K562 (cell line): ENCODE measurements around the gene MARK2. TPM values are rescaled to one million over a fixed set of nuclear protein-coding genes. Genes with fewer than 3 reads are reported as not detected.

Source experiments
- ATAC-seq: fragments of 200-7000 bp; cut with Tn5 transposase; 3 replicates; pipeline ENCODE4 v1.9.1; 2020; ENCODE audit warnings: moderate library complexity
- BruUV-seq: library from RNA; stranded (reverse); fragments of 400-500 nt; replicated peaks from 2 replicates; lab custom pipeline; 2021; lab: Mats Ljungman, UMichigan
- CTCF ChIA-PET: fragments of 300-600 bp; formaldehyde crosslinking; extraction: SDS; loops from one replicate; lab custom pipeline; 2021; ENCODE audit warnings: low intra/inter-chr PET ratio; lab: Yijun Ruan, JAX
- POLR2A ChIA-PET: fragments of 300-600, 350-650 bp; sonication (Branson Sonifier 250); formaldehyde crosslinking; extraction: SDS; loops from one replicate; lab custom pipeline; 2021; ENCODE audit warnings: antibody characterized with exemption, inconsistent platforms; lab: Yijun Ruan, JAX
- DNase-seq, 4 experiments: peaks; one replicate each; pipeline versions ENCODE4 v3.0.0 to v3.0.0-alpha.2; 2011 to 2018; ENCODE audit warnings: low spot score in 3 of 4, mixed read lengths in 3 of 4; ENCODE audit errors: extremely low read depth in 1 of 4
- FAIRE-seq: peaks from 2 replicates; lab custom pipeline; 2011; peaks lifted over from hg19 to GRCh38; lab: Jason Lieb, UNC
- H2AFZ ChIP-seq: 2 replicates; pipeline ENCODE4 v1.6.0; 2011; ENCODE audit warnings: low read depth, low read length, control low read depth, inconsistent platforms
- H3K27ac ChIP-seq: fragments of 200-600 bp; 3 replicates; pipeline ENCODE4 v1.8.0; 2011; ENCODE audit warnings: low read depth, mild to moderate bottlenecking, control low read depth, inconsistent platforms, low read length, moderate library complexity, mixed read lengths; ENCODE audit errors: extremely low read depth
- H3K27me3 ChIP-seq, 2 experiments: fragments of 300-600 bp in 1 of 2; 2 replicates in 1 of 2; 3 replicates in 1 of 2; pipeline versions ENCODE4 v1.6.0 to v1.8.0; 2011; ENCODE audit warnings: inconsistent platforms in 2 of 2, low read length in 2 of 2, mild to moderate bottlenecking in 1 of 2, mixed read lengths in 1 of 2, moderate library complexity in 1 of 2; ENCODE audit not compliant: control insufficient read depth in 2 of 2, insufficient read depth in 2 of 2
- H3K36me3 ChIP-seq: fragments of 300-600 bp; 3 replicates; pipeline ENCODE4 v1.8.0; 2011; ENCODE audit warnings: mild to moderate bottlenecking, low read length, inconsistent platforms; ENCODE audit not compliant: control insufficient read depth, insufficient read depth
- H3K4me1 ChIP-seq, 2 experiments: fragments of 200-600 bp in 1 of 2; replicated peaks in 1 of 2; 2 replicates in 1 of 2; 3 replicates in 1 of 2; pipeline versions ENCODE4 v1.5.1 to v1.8.0; 2011; ENCODE audit warnings: inconsistent platforms in 2 of 2, low read length in 2 of 2, mild to moderate bottlenecking in 1 of 2, mixed read lengths in 1 of 2, moderate library complexity in 1 of 2; ENCODE audit not compliant: control insufficient read depth in 2 of 2, insufficient read depth in 2 of 2
- H3K4me2 ChIP-seq: 2 replicates; pipeline ENCODE4 v1.6.1; 2011; ENCODE audit warnings: low read length, control low read depth, inconsistent platforms, mixed read lengths; ENCODE audit not compliant: insufficient read depth
- H3K4me3 ChIP-seq: fragments of 200-600 bp; sonication (generic), shearing (Covaris generic); 2 replicates; pipeline ENCODE4 v1.5.1; 2016; ENCODE audit warnings: control low read depth, inconsistent platforms
- H3K79me2 ChIP-seq: fragments of 200-600 bp; 3 replicates; pipeline ENCODE4 v1.8.0; 2011; ENCODE audit warnings: low read length, inconsistent platforms; ENCODE audit not compliant: control insufficient read depth, insufficient read depth
- H3K9ac ChIP-seq, 2 experiments: 2 replicates each; pipeline versions ENCODE4 v1.6.0 to v1.6.1; 2011; ENCODE audit warnings: low read depth in 2 of 2, low read length in 2 of 2, control low read depth in 1 of 2, inconsistent platforms in 1 of 2, mild to moderate bottlenecking in 1 of 2, mixed read lengths in 1 of 2; ENCODE audit not compliant: insufficient read depth in 1 of 2
- H3K9me1 ChIP-seq: one replicate; pipeline ENCODE4 v1.6.0; 2011; ENCODE audit warnings: inconsistent platforms, mild to moderate bottlenecking, low read length, moderate library complexity; ENCODE audit not compliant: control insufficient read depth, insufficient read depth
- H3K9me3 ChIP-seq: replicated peaks from 2 replicates; pipeline ENCODE4 v1.5.1; 2011; ENCODE audit warnings: low read depth, low read length, inconsistent platforms; ENCODE audit not compliant: control insufficient read depth, insufficient read depth
- H4K20me1 ChIP-seq: replicated peaks from 2 replicates; pipeline ENCODE4 v1.6.1; 2011; ENCODE audit warnings: low read length, inconsistent platforms, mixed read lengths; ENCODE audit not compliant: control insufficient read depth, insufficient read depth
- NFYB ChIP-seq: IDR thresholded peaks from 2 replicates; pipeline ENCODE4 v1.6.1; 2011; ENCODE audit warnings: mild to moderate bottlenecking, moderate library complexity; ENCODE audit not compliant: insufficient read length; ENCODE audit errors: extremely low read depth
- WGBS: fragments of 100-300 bp; shearing (Covaris generic); methylation state at CpG from one replicate; pipeline ENCODE4 v1.1.6; 2016; ENCODE audit warnings: low coverage, mixed read lengths; ENCODE audit not compliant: insufficient coverage; ENCODE audit errors: missing lambda C conversion rate; 5-methylcytosine and 5-hydroxymethylcytosine counted together
- in situ Hi-C: fragments of 300-500 bp; cut with MboI; formaldehyde crosslinking; loops from 4 replicates; pipeline ENCODE4 v1.15.0; 2018; ENCODE audit warnings: inconsistent platforms, mixed read lengths
- intact Hi-C: fragments of 100-400 bp; cut with micrococcal nuclease; formaldehyde crosslinking; loops from 2 replicates; pipeline ENCODE4 v1.14.2; 2022
- polyA plus RNA-seq, 8 experiments: library from polyadenylated mRNA; depleted of rRNA in 4 of 8; stranded (reverse) in 5 of 8; unstranded in 3 of 8; fragments of >200 nt; fragmentation: Nextera tagmentation in 2 of 8; fragmentation: Illumina TruSeq in 1 of 8; extraction: Ambion mirVana in 2 of 8; extraction: Trizol in 1 of 8; gene quantifications; 2 replicates each; pipeline versions ENCODE4 v1.2.1 to v1.2.3, GENCODE V29; 2011 to 2014; ENCODE audit warnings: inconsistent platforms in 1 of 8, missing spikeins in 1 of 8
- total RNA-seq, 7 experiments: library from RNA; depleted of rRNA in 6 of 7; stranded (reverse); fragments of >200 nt in 6 of 7; fragmentation: Illumina TruSeq in 2 of 7; extraction: Trizol in 2 of 7; gene quantifications; 2 replicates each; pipeline versions ENCODE4 v1.2.1 to v1.2.3, GENCODE V29; 2011 to 2021; ENCODE audit warnings: low replicate concordance in 1 of 7
- TF ChIP-seq, protein P1 (sequence below): fragments of 450-650 bp; formaldehyde crosslinking; IDR thresholded peaks from 2 replicates; pipeline ENCODE4 v1.4.0; 2020; ENCODE audit warnings: mild to moderate bottlenecking, moderate library complexity

Gene MARK2
- total and polyA plus RNA-seq, 9 of the 15 experiments (the other 6 are each of a cell fraction or from before 2014, with no cell fraction given), result 0.32 to 43.5 (median 15.1) TPM

- Histone ChIP-seq H3K27ac (no peak overlapping the region), H3K4me1 (peaks cover 4 to 14% of the 10 kb centered on the region in 2 experiments; a peak in 4 of 5 replicates), H3K4me3 (no peak overlapping the region), H3K4me2 (no peak overlapping the region), H3K79me2 (peaks cover 72% of the 10 kb centered on the region), H4K20me1 (no peaks in the 10 kb centered on the region; the same call in 1 of the 2 replicates), H3K9me1 (no peaks in the 10 kb centered on the region), H3K9ac (no peak overlapping the region), H3K36me3 (peaks cover 45% of the 10 kb centered on the region), H2AFZ (no peak overlapping the region), H3K27me3 (no peaks in the 10 kb centered on the region), H3K9me3 (no peaks in the 10 kb centered on the region; the same call in 1 of the 2 replicates)
- in situ Hi-C loops, result no loop called here
- TF ChIP-seq NFYB, result no peak
- intact Hi-C loops, result no loop called here
- no peak for DNase-seq
- FAIRE-seq, result no peak
- ChIA-PET POLR2A (no interaction called here), CTCF (interaction anchor here (0.6 kb wide), 1 partner anchor 15 kb away, joined by 3 read pairs; the partner anchor contains the start of gene MARK2)
- no peak for ATAC-seq
- 93% methylated on average over 3 of the region's 3 CpGs for WGBS
- BruUV-seq, result no TSS peak
Measured at GRCh38 chr11:63853476-63853875, 14.6 kb downstream of the MARK2 start.

DNA sequence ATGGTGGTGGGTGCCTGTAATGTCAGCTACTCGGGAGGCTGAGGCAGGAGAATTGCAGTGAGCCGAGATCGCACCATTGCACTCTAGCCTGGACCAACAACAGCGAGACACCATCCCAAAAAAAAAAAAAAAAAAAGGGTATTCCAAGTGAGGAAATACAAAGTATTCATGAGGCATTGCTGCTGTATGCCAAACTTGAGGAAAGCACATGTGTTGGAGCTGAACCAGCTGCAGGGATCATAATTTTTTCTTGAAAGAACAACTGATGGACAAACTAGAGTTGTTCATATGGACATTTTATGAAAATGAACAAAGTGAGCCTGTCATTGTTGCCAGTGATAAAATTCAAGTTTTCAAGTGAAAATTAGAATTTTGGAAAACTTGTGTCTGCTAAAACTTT is 15.8 kb downstream of the MARK2 start:
- CTCF ChIA-PET, result no interaction called here
- BruUV-seq, result no TSS peak

More for the DNA sequence above, 15.8 kb downstream of the MARK2 start:
- peaks cover 11 to 18% of the 10 kb centered on the region in 2 experiments; a peak in 4 of 5 replicates for H3K4me1 ChIP-seq
- TF ChIP-seq, protein P1, sequence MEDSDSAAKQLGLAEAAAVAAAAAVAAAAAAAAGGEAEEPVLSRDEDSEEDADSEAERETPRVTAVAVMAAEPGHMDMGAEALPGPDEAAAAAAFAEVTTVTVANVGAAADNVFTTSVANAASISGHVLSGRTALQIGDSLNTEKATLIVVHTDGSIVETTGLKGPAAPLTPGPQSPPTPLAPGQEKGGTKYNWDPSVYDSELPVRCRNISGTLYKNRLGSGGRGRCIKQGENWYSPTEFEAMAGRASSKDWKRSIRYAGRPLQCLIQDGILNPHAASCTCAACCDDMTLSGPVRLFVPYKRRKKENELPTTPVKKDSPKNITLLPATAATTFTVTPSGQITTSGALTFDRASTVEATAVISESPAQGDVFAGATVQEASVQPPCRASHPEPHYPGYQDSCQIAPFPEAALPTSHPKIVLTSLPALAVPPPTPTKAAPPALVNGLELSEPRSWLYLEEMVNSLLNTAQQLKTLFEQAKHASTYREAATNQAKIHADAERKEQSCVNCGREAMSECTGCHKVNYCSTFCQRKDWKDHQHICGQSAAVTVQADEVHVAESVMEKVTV (CRISPR knock-in tag), result no peak
- 100% methylated on average over 3 of the region's 4 CpGs for WGBS
- peaks cover 45% of the 10 kb centered on the region for H3K36me3 ChIP-seq
- no peak for ATAC-seq
- intact Hi-C loops, result no loop called here
- in situ Hi-C loops, result no loop called here
- H3K9me1 ChIP-seq, result no peaks in the 10 kb centered on the region
- H3K27me3 ChIP-seq, result no peaks in the 10 kb centered on the region
- no peak overlapping the region for H3K27ac ChIP-seq
- H3K9me3 ChIP-seq, result no peaks in the 10 kb centered on the region; the same call in 1 of the 2 replicates
- FAIRE-seq, result no peak
- H3K9ac ChIP-seq, result no peak overlapping the region
- POLR2A ChIA-PET, result interaction anchor here (0.7 to 2.5 kb wide), 2 partner anchors 10 to 14 kb away, joined by 4 to 10 read pairs; no protein-coding TSS in a partner anchor
- DNase-seq, result no peak
- H4K20me1 ChIP-seq, result no peaks in the 10 kb centered on the region; the same call in 1 of the 2 replicates
- H3K4me3 ChIP-seq, result no peak overlapping the region
- no peak overlapping the region for H2AFZ ChIP-seq
- H3K4me2 ChIP-seq, result no peak overlapping the region
- peaks cover 70% of the 10 kb centered on the region for H3K79me2 ChIP-seq
